Neutrophil (primary cell): ENCODE measurements around the gene PYHIN1.

Experiments
- H3K27ac ChIP-seq: fragments of 200-600 bp; sonication (generic); 2 replicates; pipeline ENCODE4 v1.5.1; 2016; ENCODE audit warnings: mild to moderate bottlenecking, moderate library complexity
- H3K27me3 ChIP-seq: fragments of 200-600 bp; sonication (generic); 2 replicates; pipeline ENCODE4 v1.6.0; 2016; ENCODE audit warnings: mild to moderate bottlenecking
- H3K36me3 ChIP-seq: fragments of 200-600 bp; sonication (generic); 2 replicates; pipeline ENCODE4 v1.5.1; 2017
- H3K4me1 ChIP-seq, 2 experiments: fragments of 200-600 bp in 1 of 2; sonication (generic) in 1 of 2; 1 replicate in 1 of 2; 2 replicates in 1 of 2; pipeline versions ENCODE4 v1.5.1 to v1.6.1; 2013 to 2016; ENCODE audit warnings: low read depth in 1 of 2, low read length in 1 of 2, mild to moderate bottlenecking in 1 of 2, moderate library complexity in 1 of 2; ENCODE audit not compliant: control insufficient read depth in 1 of 2, insufficient read depth in 1 of 2
- H3K4me3 ChIP-seq, 2 experiments: fragments of 200-600 bp in 1 of 2; sonication (generic) in 1 of 2; 1 replicate in 1 of 2; 2 replicates in 1 of 2; pipeline ENCODE4 v1.5.1; 2013 to 2016; ENCODE audit warnings: low read depth in 1 of 2, low read length in 1 of 2, mild to moderate bottlenecking in 1 of 2, moderate library complexity in 1 of 2
- H3K9me3 ChIP-seq: fragments of 200-600 bp; sonication (generic); 2 replicates; pipeline ENCODE4 v1.5.1; 2016
- TF ChIP-seq, protein P1 (sequence below): fragments of 200-600 bp; sonication (generic); IDR thresholded peaks from 2 replicates; pipeline ENCODE4 v1.5.1; 2016; ENCODE audit warnings: antibody characterized with exemption

PYHIN1 gene

DNA sequence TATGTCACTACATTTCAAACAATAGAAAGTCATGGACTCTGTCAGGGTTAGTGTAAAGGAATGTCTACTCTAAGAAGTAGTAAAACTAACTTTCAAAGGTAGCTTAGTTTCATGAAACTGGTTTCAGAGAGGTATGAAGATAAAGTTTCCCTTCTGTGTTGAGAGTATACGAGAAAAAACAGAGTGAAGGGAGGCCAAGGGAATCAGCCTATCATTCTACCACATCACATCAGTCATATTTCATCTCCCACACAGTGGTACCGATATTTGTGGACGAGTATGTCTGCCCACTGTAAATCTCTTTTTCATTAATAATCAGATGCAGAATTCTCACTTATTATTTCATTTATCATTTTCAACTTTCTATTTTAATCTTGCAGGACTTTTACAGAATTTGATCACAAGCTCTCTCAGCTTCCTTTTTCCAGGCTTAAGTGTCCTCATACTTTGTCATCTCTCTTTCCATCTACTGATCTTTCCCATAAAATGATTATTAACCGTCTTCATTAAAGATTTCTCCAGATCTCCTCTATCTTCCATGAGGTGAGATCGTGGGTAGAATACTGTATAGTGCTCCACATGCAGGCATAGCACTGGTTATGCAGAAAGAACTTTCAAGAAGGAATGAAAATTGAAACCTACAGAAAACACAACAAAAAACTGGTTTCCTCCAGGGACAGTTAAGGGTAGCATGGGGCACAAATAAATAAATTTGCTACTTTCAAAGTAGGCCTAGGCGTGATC is 66.9 kb downstream of the PYHIN1 start:
- Histone ChIP-seq H3K4me3 (peak overlapping the region in 1 of 2 experiments; percentile 12), H3K27ac (no peak overlapping the region), H3K27me3 (no peaks in the 10 kb centered on the region), H3K36me3 (no peaks in the 10 kb centered on the region), H3K4me1 (peaks cover 7 to 10% of the 10 kb centered on the region in 2 experiments), H3K9me3 (no peaks in the 10 kb centered on the region)
- TF ChIP-seq, protein P1, sequence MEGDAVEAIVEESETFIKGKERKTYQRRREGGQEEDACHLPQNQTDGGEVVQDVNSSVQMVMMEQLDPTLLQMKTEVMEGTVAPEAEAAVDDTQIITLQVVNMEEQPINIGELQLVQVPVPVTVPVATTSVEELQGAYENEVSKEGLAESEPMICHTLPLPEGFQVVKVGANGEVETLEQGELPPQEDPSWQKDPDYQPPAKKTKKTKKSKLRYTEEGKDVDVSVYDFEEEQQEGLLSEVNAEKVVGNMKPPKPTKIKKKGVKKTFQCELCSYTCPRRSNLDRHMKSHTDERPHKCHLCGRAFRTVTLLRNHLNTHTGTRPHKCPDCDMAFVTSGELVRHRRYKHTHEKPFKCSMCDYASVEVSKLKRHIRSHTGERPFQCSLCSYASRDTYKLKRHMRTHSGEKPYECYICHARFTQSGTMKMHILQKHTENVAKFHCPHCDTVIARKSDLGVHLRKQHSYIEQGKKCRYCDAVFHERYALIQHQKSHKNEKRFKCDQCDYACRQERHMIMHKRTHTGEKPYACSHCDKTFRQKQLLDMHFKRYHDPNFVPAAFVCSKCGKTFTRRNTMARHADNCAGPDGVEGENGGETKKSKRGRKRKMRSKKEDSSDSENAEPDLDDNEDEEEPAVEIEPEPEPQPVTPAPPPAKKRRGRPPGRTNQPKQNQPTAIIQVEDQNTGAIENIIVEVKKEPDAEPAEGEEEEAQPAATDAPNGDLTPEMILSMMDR, result no peak

DNA sequence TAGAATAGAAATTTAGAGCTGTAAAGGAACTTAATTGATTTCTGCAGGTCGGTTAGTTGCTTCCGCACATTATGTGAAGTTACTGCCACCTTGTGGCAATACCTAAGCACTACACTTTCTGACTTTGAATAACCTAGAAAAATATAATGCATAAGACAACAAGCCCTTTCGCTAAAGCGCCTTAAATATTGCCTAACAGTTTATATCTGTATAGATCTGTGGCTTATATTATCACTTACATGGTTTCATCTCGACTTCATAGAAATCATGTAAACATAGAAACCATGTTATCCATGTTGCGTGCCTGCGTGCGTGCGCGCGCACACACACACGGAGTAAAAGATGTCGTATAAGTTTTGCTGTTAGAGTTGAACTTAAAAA is 67.4 kb downstream of the PYHIN1 start:
- no peak overlapping the region for H3K27ac ChIP-seq
- H3K9me3 ChIP-seq, result no peaks in the 10 kb centered on the region
- H3K4me3 ChIP-seq, result peak overlapping the region in 1 of 2 experiments; percentile 12
- no peaks in the 10 kb centered on the region for H3K27me3 ChIP-seq
- TF ChIP-seq, protein P1, result peak; percentile 91
- H3K36me3 ChIP-seq, result no peaks in the 10 kb centered on the region
- peaks cover 7 to 10% of the 10 kb centered on the region in 2 experiments for H3K4me1 ChIP-seq

- Histone ChIP-seq H3K27me3 (no peaks in the 10 kb centered on the region), H3K27ac (no peak overlapping the region), H3K9me3 (no peaks in the 10 kb centered on the region), H3K36me3 (no peaks in the 10 kb centered on the region), H3K4me1 (peaks cover 7 to 10% of the 10 kb centered on the region in 2 experiments), H3K4me3 (no peak overlapping the region)
- TF ChIP-seq, protein P1, result no peak
Observed at GRCh38 chr1:158999316-159000069, 68.1 kb downstream of the PYHIN1 start.

GRCh38 chr1:159000070-159000409 is 68.7 kb downstream of the PYHIN1 start:
- Histone ChIP-seq H3K4me3 (no peak overlapping the region), H3K9me3 (no peaks in the 10 kb centered on the region), H3K4me1 (peaks cover 7 to 10% of the 10 kb centered on the region in 2 experiments), H3K36me3 (no peaks in the 10 kb centered on the region), H3K27me3 (no peaks in the 10 kb centered on the region), H3K27ac (no peak overlapping the region)
- TF ChIP-seq, protein P1, result no peak

GRCh38 chr1:159000625-159001024 is 69.3 kb downstream of the PYHIN1 start:
- H3K4me3 ChIP-seq, result no peak overlapping the region
- TF ChIP-seq, protein P1, result no peak
- H3K4me1 ChIP-seq, result peaks cover 9 to 10% of the 10 kb centered on the region in 2 experiments
- no peaks in the 10 kb centered on the region for H3K36me3 ChIP-seq
- no peaks in the 10 kb centered on the region for H3K9me3 ChIP-seq
- H3K27ac ChIP-seq, result no peak overlapping the region
- no peaks in the 10 kb centered on the region for H3K27me3 ChIP-seq
